KMS-11 (cell line): ENCODE data around the gene POLE.

Experiments used
- H2AFZ ChIP-seq: fragments of 200-600 bp; sonication (generic); 2 replicates; pipeline ENCODE4 v1.6.1; 2016; ENCODE audit warnings: antibody characterized with exemption, mixed run types, low read depth
- H3K27ac ChIP-seq: fragments of 200-600 bp; sonication (generic); 2 replicates; pipeline ENCODE4 v1.6.1; 2016; ENCODE audit warnings: mild to moderate bottlenecking, mixed run types
- H3K27me3 ChIP-seq: fragments of 200-600 bp; sonication (generic); 2 replicates; pipeline ENCODE4 v1.6.1; 2017; ENCODE audit warnings: mild to moderate bottlenecking, low read depth, mixed run types, moderate library complexity; ENCODE audit not compliant: insufficient read depth
- H3K36me3 ChIP-seq: fragments of 200-600 bp; sonication (generic); 2 replicates; pipeline ENCODE4 v1.6.1; 2017; ENCODE audit warnings: mild to moderate bottlenecking, mixed run types; ENCODE audit not compliant: insufficient read depth
- H3K4me1 ChIP-seq: fragments of 200-600 bp; sonication (generic); 2 replicates; pipeline ENCODE4 v1.6.1; 2016; ENCODE audit warnings: mild to moderate bottlenecking, low read depth, mixed run types; ENCODE audit not compliant: poor library complexity, severe bottlenecking
- H3K4me2 ChIP-seq: fragments of 200-600 bp; sonication (generic); 2 replicates; pipeline ENCODE4 v1.7.0; 2016; ENCODE audit warnings: mild to moderate bottlenecking, mixed run types
- H3K4me3 ChIP-seq: fragments of 200-600 bp; sonication (generic); IDR thresholded peaks from 2 replicates; pipeline ENCODE4 v1.6.1; 2017; ENCODE audit warnings: low read depth, low read length, mixed read lengths; ENCODE audit not compliant: insufficient read depth
- H3K79me2 ChIP-seq: fragments of 200-600 bp; sonication (generic); 2 replicates; pipeline ENCODE4 v1.6.1; 2016; ENCODE audit warnings: low read depth, mixed run types; ENCODE audit not compliant: insufficient read depth
- H3K9ac ChIP-seq: fragments of 200-600 bp; sonication (generic); 2 replicates; pipeline ENCODE4 v1.6.1; 2016; ENCODE audit warnings: mild to moderate bottlenecking, mixed run types
- H4K20me1 ChIP-seq: fragments of 200-600 bp; sonication (generic); 2 replicates; pipeline ENCODE4 v1.6.1; 2016; ENCODE audit warnings: mild to moderate bottlenecking, mixed run types; ENCODE audit not compliant: insufficient read depth
- TF ChIP-seq, protein P1 (sequence below): fragments of 200-600 bp; sonication (generic); conservative IDR thresholded peaks from 2 replicates; pipeline ENCODE4 v1.6.1; 2017; ENCODE audit warnings: low read depth, mild to moderate bottlenecking, antibody characterized with exemption, low read length, moderate library complexity, mixed read lengths

POLE gene

DNA sequence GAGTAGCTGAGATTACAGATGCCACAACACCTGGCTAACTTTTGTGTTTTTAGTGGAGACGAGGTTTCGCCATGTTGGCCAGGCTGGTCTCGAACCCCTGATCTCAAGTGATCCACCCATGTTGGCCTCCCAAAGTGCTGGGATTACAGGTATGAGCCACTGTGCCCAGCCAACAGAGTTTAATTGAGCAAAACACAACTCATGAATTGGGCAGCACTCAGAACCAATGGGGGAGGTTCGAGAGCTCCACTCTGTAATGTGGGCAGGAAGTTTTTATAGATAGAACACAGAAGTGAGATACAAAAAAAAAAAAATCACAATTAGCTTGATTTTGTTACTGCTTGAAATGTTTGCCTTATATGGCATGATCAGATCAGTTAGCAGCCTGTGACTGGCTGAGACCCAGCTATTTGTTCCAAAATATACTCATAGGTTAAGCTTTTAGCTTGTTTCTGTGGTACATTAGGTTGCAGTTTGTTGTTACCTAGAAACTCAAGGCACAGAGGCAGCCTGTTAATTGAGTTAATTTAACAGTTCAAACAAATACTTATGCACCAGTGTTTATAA, 69.9 kb downstream of the POLE start:
- H3K4me1 ChIP-seq = no peaks in the 10 kb centered on the region
- no peaks in the 10 kb centered on the region for H3K27me3 ChIP-seq
- no peaks in the 10 kb centered on the region for H3K36me3 ChIP-seq
- H3K79me2 ChIP-seq = no peaks in the 10 kb centered on the region
- TF ChIP-seq, protein P1, sequence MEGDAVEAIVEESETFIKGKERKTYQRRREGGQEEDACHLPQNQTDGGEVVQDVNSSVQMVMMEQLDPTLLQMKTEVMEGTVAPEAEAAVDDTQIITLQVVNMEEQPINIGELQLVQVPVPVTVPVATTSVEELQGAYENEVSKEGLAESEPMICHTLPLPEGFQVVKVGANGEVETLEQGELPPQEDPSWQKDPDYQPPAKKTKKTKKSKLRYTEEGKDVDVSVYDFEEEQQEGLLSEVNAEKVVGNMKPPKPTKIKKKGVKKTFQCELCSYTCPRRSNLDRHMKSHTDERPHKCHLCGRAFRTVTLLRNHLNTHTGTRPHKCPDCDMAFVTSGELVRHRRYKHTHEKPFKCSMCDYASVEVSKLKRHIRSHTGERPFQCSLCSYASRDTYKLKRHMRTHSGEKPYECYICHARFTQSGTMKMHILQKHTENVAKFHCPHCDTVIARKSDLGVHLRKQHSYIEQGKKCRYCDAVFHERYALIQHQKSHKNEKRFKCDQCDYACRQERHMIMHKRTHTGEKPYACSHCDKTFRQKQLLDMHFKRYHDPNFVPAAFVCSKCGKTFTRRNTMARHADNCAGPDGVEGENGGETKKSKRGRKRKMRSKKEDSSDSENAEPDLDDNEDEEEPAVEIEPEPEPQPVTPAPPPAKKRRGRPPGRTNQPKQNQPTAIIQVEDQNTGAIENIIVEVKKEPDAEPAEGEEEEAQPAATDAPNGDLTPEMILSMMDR = no peak
- H4K20me1 ChIP-seq = no peaks in the 10 kb centered on the region
- H3K4me2 ChIP-seq = no peak overlapping the region
- no peak overlapping the region for H3K9ac ChIP-seq
- no peak overlapping the region for H2AFZ ChIP-seq
- no peak overlapping the region for H3K4me3 ChIP-seq
- no peak overlapping the region for H3K27ac ChIP-seq

DNA sequence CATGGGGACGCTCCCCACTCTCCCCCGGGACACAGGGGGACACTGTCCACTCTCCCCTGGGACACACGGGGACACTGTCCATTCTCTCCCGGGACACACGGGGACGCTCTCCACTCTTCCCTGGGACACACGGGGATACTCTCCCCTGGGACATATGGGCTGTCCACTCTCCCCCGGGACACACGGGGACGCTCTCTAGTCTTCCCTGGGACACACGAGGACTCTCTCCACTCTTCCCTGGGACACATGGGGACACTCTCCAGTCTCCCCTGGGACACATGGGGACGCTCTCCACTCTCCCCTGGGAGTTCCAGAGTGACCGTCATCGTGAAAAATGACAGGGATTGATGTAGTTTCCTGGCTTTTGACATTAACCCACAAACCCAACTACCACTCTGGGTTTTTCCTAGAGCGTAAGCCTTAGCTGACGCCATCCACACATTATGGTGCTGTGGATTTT, 71.5 kb downstream of the POLE start:
- Histone ChIP-seq H3K27me3 (no peaks in the 10 kb centered on the region; the same call in 1 of the 2 replicates), H3K9ac (no peak overlapping the region), H3K79me2 (no peaks in the 10 kb centered on the region), H3K4me1 (no peaks in the 10 kb centered on the region), H3K4me2 (no peak overlapping the region), H3K27ac (no peak overlapping the region), H3K4me3 (no peak overlapping the region), H3K36me3 (no peaks in the 10 kb centered on the region), H2AFZ (no peak overlapping the region), H4K20me1 (no peaks in the 10 kb centered on the region)
- TF ChIP-seq, protein P1 = no peak

- Histone ChIP-seq H3K4me1 (no peaks in the 10 kb centered on the region), H4K20me1 (no peaks in the 10 kb centered on the region), H3K27me3 (no peaks in the 10 kb centered on the region; the same call in 1 of the 2 replicates), H3K27ac (no peak overlapping the region), H3K4me2 (no peak overlapping the region), H3K4me3 (no peak overlapping the region), H2AFZ (no peak overlapping the region), H3K79me2 (no peaks in the 10 kb centered on the region), H3K36me3 (no peaks in the 10 kb centered on the region), H3K9ac (no peak overlapping the region)
- TF ChIP-seq, protein P1 = peak; percentile 72
Measured at GRCh38 chr12:132614861-132615578, 72.1 kb downstream of the POLE start.

DNA sequence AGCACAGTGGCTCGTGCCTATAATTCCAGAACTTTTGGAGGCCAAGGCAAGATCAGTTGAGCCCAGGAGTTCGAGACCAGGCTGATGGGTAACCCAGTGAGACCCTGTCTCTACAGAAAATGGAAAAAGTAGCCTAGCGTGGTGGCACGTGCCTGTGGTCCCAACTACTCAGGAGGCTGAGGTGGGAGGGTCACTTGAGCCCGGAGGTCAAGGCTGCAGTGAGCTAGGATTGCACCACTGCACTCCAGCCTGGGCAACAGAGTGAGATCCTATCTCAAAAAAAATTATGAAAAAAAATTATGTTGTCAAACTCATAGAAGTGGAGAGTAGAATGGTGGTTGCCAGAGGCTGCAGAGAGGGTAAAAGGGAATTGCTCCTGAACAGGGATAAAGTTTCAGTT, 73.1 kb downstream of the POLE start:
- Histone ChIP-seq H3K9ac (no peak overlapping the region), H3K36me3 (no peaks in the 10 kb centered on the region), H2AFZ (no peak overlapping the region), H3K27me3 (peaks cover 4% of the 10 kb centered on the region; the same call in 1 of the 2 replicates), H3K4me1 (no peaks in the 10 kb centered on the region), H3K4me2 (no peak overlapping the region), H4K20me1 (no peaks in the 10 kb centered on the region), H3K79me2 (no peaks in the 10 kb centered on the region), H3K27ac (no peak overlapping the region), H3K4me3 (no peak overlapping the region)
- TF ChIP-seq, protein P1 = no peak
